HepG2 (cell line): Measurements from ENCODE around the gene FOXRED2.

Source experiments
- GATAD2A ChIP-seq: IDR thresholded peaks from 2 replicates; pipeline ENCODE4 v1.6.1; 2016
- RELA ChIP-seq: sonication (generic); formaldehyde crosslinking; IDR thresholded peaks from 2 replicates; pipeline ENCODE4 v1.4.0; 2020; ENCODE audit warnings: missing genetic modification reagents
- TF ChIP-seq, protein P1 (sequence below): sonication (generic); formaldehyde crosslinking; IDR thresholded peaks from 2 replicates; pipeline ENCODE4 v1.5.0; 2020; ENCODE audit warnings: mild to moderate bottlenecking, missing genetic modification reagents, moderate library complexity

DNA sequence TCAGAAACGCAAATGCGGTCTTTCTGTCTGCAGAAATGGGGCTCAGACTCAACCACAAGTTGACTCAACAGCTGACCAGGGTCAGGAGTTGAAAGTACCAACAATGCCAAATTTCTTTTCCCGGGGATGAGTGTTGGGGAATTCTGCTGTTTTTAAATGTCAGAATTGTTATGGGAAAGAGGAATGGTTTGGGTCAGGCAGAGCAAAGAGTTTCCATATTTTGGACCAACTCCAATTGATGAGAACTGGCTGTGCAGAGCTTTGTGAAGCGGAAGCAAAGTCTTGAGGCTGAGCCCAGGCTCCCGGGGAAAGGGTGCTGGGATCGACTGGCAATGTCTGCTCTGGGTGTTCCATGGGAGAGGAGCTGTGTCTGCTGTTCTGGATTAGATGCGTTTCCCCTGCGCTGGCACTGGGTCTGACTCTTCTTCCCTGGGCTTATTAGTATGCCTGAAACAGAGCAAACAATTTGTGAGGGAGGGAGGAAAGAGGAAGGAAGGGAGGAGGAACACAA, 61.6 kb downstream of the FOXRED2 start:
- TF ChIP-seq, protein P1, sequence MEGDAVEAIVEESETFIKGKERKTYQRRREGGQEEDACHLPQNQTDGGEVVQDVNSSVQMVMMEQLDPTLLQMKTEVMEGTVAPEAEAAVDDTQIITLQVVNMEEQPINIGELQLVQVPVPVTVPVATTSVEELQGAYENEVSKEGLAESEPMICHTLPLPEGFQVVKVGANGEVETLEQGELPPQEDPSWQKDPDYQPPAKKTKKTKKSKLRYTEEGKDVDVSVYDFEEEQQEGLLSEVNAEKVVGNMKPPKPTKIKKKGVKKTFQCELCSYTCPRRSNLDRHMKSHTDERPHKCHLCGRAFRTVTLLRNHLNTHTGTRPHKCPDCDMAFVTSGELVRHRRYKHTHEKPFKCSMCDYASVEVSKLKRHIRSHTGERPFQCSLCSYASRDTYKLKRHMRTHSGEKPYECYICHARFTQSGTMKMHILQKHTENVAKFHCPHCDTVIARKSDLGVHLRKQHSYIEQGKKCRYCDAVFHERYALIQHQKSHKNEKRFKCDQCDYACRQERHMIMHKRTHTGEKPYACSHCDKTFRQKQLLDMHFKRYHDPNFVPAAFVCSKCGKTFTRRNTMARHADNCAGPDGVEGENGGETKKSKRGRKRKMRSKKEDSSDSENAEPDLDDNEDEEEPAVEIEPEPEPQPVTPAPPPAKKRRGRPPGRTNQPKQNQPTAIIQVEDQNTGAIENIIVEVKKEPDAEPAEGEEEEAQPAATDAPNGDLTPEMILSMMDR (CRISPR knock-in tag): no peak
- TF ChIP-seq RELA (CRISPR knock-in tag) (no peak), GATAD2A (no peak)
